Inflammatory macrophage (primary cell): Measurements from ENCODE around the gene ATP2B2.
A peak's percentile ranks its signal among the peaks of the same experiment; 100 is the strongest.
"Not testable (repeated sequence)": the region's sequence is repeated elsewhere in the genome, so short reads cannot be mapped to it uniquely, and the experiment has no call there.

Experiments used
- DNase-seq, 2 donors: peaks; one replicate each; pipeline ENCODE4 v3.0.0-alpha.2; 2020 to 2022

Gene ATP2B2

GRCh38 chr3:10399634-10400033, 105.8 kb downstream of the ATP2B2 start:
- no peak for DNase-seq

GRCh38 chr3:10398341-10398740, 107.0 kb downstream of the ATP2B2 start:
- no peak for DNase-seq

- DNase-seq, result no peak
Measured at GRCh38 chr3:10397879-10398278, 107.5 kb downstream of the ATP2B2 start.

GRCh38 chr3:10396931-10397330, 108.5 kb downstream of the ATP2B2 start:
- no peak for DNase-seq

GRCh38 chr3:10396083-10396482, 109.3 kb downstream of the ATP2B2 start:
- DNase-seq, result no peak

GRCh38 chr3:10395671-10396070, 109.7 kb downstream of the ATP2B2 start:
- DNase-seq, result no peak

GRCh38 chr3:10395196-10395595, 110.2 kb downstream of the ATP2B2 start:
- no peak for DNase-seq

GRCh38 chr3:10394491-10395025, 110.8 kb downstream of the ATP2B2 start:
- DNase-seq, result no peak

GRCh38 chr3:10393514-10393913, 111.9 kb downstream of the ATP2B2 start:
- DNase-seq, result no peak

- DNase-seq, result no peak
Measured at GRCh38 chr3:10392906-10393461, 112.4 kb downstream of the ATP2B2 start.

GRCh38 chr3:10392244-10392643, 113.1 kb downstream of the ATP2B2 start:
- DNase-seq, result no peak

- no peak for DNase-seq
Measured at GRCh38 chr3:10391391-10391790, 114.0 kb downstream of the ATP2B2 start.

GRCh38 chr3:10390641-10391373, 114.6 kb downstream of the ATP2B2 start:
- no peak for DNase-seq

- DNase-seq, result peak; percentile 83
Measured at GRCh38 chr3:10389995-10390394, 115.4 kb downstream of the ATP2B2 start.

- DNase-seq, result no peak
Measured at GRCh38 chr3:10389339-10389738, 116.0 kb downstream of the ATP2B2 start.

GRCh38 chr3:10387881-10388609, 117.3 kb downstream of the ATP2B2 start:
- no peak for DNase-seq

- no peak for DNase-seq
Measured at GRCh38 chr3:10386121-10386520, 119.3 kb downstream of the ATP2B2 start.

- DNase-seq, result no peak
Measured at GRCh38 chr3:10384541-10385360, 120.6 kb downstream of the ATP2B2 start.

GRCh38 chr3:10383850-10384248, 121.5 kb downstream of the ATP2B2 start:
- peak in 1 of 2 donors; percentile 29 for DNase-seq

GRCh38 chr3:10382892-10383849, 122.2 kb downstream of the ATP2B2 start:
- DNase-seq, result no peak

GRCh38 chr3:10382445-10382844, 122.9 kb downstream of the ATP2B2 start:
- not testable (repeated sequence) for DNase-seq
